H9 (cell line): ENCODE data around the gene GREB1L. TPM values are rescaled to one million over a fixed set of nuclear protein-coding genes. Genes with fewer than 3 reads are reported as not detected.

Source experiments
- DNase-seq: peaks from one replicate; pipeline ENCODE4 v3.0.0-alpha.2; 2017
- H2AFZ ChIP-seq: one replicate; pipeline ENCODE4 v1.6.1; 2013; ENCODE audit warnings: mild to moderate bottlenecking, low read length, control low read depth, moderate library complexity
- H2AK5ac ChIP-seq: 2 replicates; pipeline ENCODE4 v1.6.1; 2013; ENCODE audit warnings: low read length, control low read depth, mixed read lengths; ENCODE audit not compliant: insufficient read length
- H2BK120ac ChIP-seq: one replicate; pipeline ENCODE4 v1.6.1; 2013; ENCODE audit warnings: low read depth, mild to moderate bottlenecking, low read length, control low read depth, inconsistent platforms; ENCODE audit not compliant: poor library complexity, severe bottlenecking
- H2BK12ac ChIP-seq: 2 replicates; pipeline ENCODE4 v1.6.1; 2013; ENCODE audit warnings: low read length, control low read depth, mixed read lengths, low read depth; ENCODE audit not compliant: insufficient read length
- H2BK15ac ChIP-seq: 2 replicates; pipeline ENCODE4 v1.6.1; 2013; ENCODE audit warnings: low read depth, low read length, control low read depth
- H2BK20ac ChIP-seq: one replicate; pipeline ENCODE4 v1.6.1; 2013; ENCODE audit warnings: low read depth, mild to moderate bottlenecking, low read length, control low read depth, inconsistent platforms; ENCODE audit not compliant: poor library complexity, severe bottlenecking
- H2BK5ac ChIP-seq: 2 replicates; pipeline ENCODE4 v1.6.1; 2013; ENCODE audit warnings: low read length, control low read depth, mixed read lengths; ENCODE audit not compliant: insufficient read length
- H3K14ac ChIP-seq: 2 replicates; pipeline ENCODE4 v1.6.1; 2013; ENCODE audit warnings: low read length, control low read depth; ENCODE audit not compliant: insufficient read depth
- H3K18ac ChIP-seq: 2 replicates; pipeline ENCODE4 v1.6.1; 2013; ENCODE audit warnings: low read depth, mild to moderate bottlenecking, mixed read lengths, low read length, control low read depth; ENCODE audit not compliant: insufficient read length
- H3K23ac ChIP-seq: 2 replicates; pipeline ENCODE4 v1.6.1; 2013; ENCODE audit warnings: low read length, control low read depth, mixed read lengths, low read depth; ENCODE audit not compliant: insufficient read length
- H3K23me2 ChIP-seq: 2 replicates; pipeline ENCODE4 v1.6.1; 2013; ENCODE audit warnings: low read depth, mild to moderate bottlenecking, mixed read lengths, low read length, control low read depth; ENCODE audit not compliant: insufficient read length, poor library complexity, severe bottlenecking
- H3K27ac ChIP-seq: 2 replicates; pipeline ENCODE4 v1.5.1; 2013; ENCODE audit warnings: low read length, control low read depth, mixed read lengths, low read depth; ENCODE audit not compliant: insufficient read length
- H3K27me3 ChIP-seq: 2 replicates; pipeline ENCODE4 v1.6.1; 2013; ENCODE audit warnings: low read length, control low read depth, inconsistent platforms; ENCODE audit not compliant: insufficient read depth
- H3K4ac ChIP-seq: 2 replicates; pipeline ENCODE4 v1.6.1; 2013; ENCODE audit warnings: low read depth, mild to moderate bottlenecking, control low read depth, inconsistent platforms, low read length, moderate library complexity
- H3K4me1 ChIP-seq: 2 replicates; pipeline ENCODE4 v1.6.1; 2013; ENCODE audit warnings: low read length, control low read depth, inconsistent platforms; ENCODE audit not compliant: insufficient read depth
- H3K4me2 ChIP-seq: 2 replicates; pipeline ENCODE4 v1.6.1; 2013; ENCODE audit warnings: low read length, control low read depth, mixed read lengths; ENCODE audit not compliant: insufficient read length, insufficient read depth
- H3K56ac ChIP-seq: 2 replicates; pipeline ENCODE4 v1.6.1; 2013; ENCODE audit warnings: low read depth, mild to moderate bottlenecking, mixed read lengths, low read length, control low read depth; ENCODE audit not compliant: insufficient read length
- H3K79me1 ChIP-seq: 2 replicates; pipeline ENCODE4 v1.6.1; 2013; ENCODE audit warnings: low read depth, mild to moderate bottlenecking, moderate library complexity, low read length, control low read depth, inconsistent platforms; ENCODE audit not compliant: insufficient read depth, poor library complexity, severe bottlenecking
- H3K79me2 ChIP-seq: 2 replicates; pipeline ENCODE4 v1.6.1; 2013; ENCODE audit warnings: low read length, control low read depth, inconsistent platforms; ENCODE audit not compliant: insufficient read depth
- H3K9ac ChIP-seq: 2 replicates; pipeline ENCODE4 v1.6.1; 2013; ENCODE audit warnings: low read length, control low read depth, mixed read lengths; ENCODE audit not compliant: insufficient read length; ENCODE audit errors: extremely low read depth
- H3K9me3 ChIP-seq: one replicate; pipeline ENCODE4 v1.6.1; 2013; ENCODE audit warnings: low read depth, low read length, inconsistent platforms; ENCODE audit not compliant: control insufficient read depth
- H3T11ph ChIP-seq: one replicate; pipeline ENCODE4 v1.6.1; 2013; ENCODE audit warnings: mild to moderate bottlenecking, low read length, control low read depth, inconsistent platforms
- H4K20me1 ChIP-seq: one replicate; pipeline ENCODE4 v1.6.1; 2013; ENCODE audit not compliant: control insufficient read depth, insufficient read length, insufficient read depth
- H4K5ac ChIP-seq: 2 replicates; pipeline ENCODE4 v1.6.1; 2013; ENCODE audit warnings: low read depth, mild to moderate bottlenecking, mixed read lengths, low read length, control low read depth; ENCODE audit not compliant: insufficient read length
- H4K8ac ChIP-seq: replicated peaks from 2 replicates; pipeline ENCODE4 v1.6.1; 2013; ENCODE audit warnings: low read length, control low read depth, mixed read lengths, low read depth; ENCODE audit not compliant: insufficient read length
- H4K91ac ChIP-seq: 2 replicates; pipeline ENCODE4 v1.6.1; 2013; ENCODE audit warnings: low read depth, mild to moderate bottlenecking, moderate library complexity, mixed read lengths, low read length, control low read depth; ENCODE audit not compliant: insufficient read length
- H3K27ac Mint-ChIP-seq, 3 experiments: 2 replicates in 2 of 3; 3 replicates in 1 of 3; pipeline ENCODE4 v1.8.0; 2020 to 2021; ENCODE audit warnings: mixed read lengths in 3 of 3, mild to moderate bottlenecking in 1 of 3, moderate library complexity in 1 of 3
- H3K27me3 Mint-ChIP-seq: 2 replicates; pipeline ENCODE4 v1.8.0; 2021; ENCODE audit warnings: low read depth, mild to moderate bottlenecking, moderate library complexity, mixed read lengths
- H3K36me3 Mint-ChIP-seq, 3 experiments: 2 replicates in 2 of 3; 3 replicates in 1 of 3; pipeline ENCODE4 v1.8.0; 2020 to 2021; ENCODE audit warnings: low read depth in 3 of 3, mixed read lengths in 3 of 3; ENCODE audit not compliant: insufficient read depth in 1 of 3
- H3K4me1 Mint-ChIP-seq, 2 experiments: 2 replicates each; pipeline ENCODE4 v1.8.0; 2020; ENCODE audit warnings: mixed read lengths in 2 of 2
- H3K4me3 Mint-ChIP-seq, 2 experiments: 2 replicates in 1 of 2; 3 replicates in 1 of 2; pipeline ENCODE4 v1.8.0; 2020 to 2021; ENCODE audit warnings: mild to moderate bottlenecking in 2 of 2, mixed read lengths in 2 of 2, moderate library complexity in 1 of 2
- H3K9me3 Mint-ChIP-seq, 2 experiments: 2 replicates in 1 of 2; 3 replicates in 1 of 2; pipeline ENCODE4 v1.8.0; 2020; ENCODE audit warnings: mild to moderate bottlenecking in 2 of 2, mixed read lengths in 2 of 2, moderate library complexity in 1 of 2
- CTCF ChIP-seq: fragments of 200-600 bp; sonication (generic); conservative IDR thresholded peaks from 3 replicates; pipeline ENCODE4 v1.8.0; 2021; ENCODE audit warnings: antibody characterized with exemption, mild to moderate bottlenecking
- WGBS: extraction: QIAGEN DNeasy Blood & Tissue Kit; methylation state at CpG from one replicate; pipeline ENCODE4 v1.1.7; 2013; ENCODE audit warnings: missing lambda C conversion rate, low lambda C conversion rate, mixed read lengths; ENCODE audit not compliant: insufficient read length; ENCODE audit errors: extremely low coverage; 5-methylcytosine and 5-hydroxymethylcytosine counted together
- total RNA-seq: library from RNA; stranded (reverse); gene quantifications from 2 replicates; pipeline ENCODE4 v1.2.1, GENCODE V29; 2021

GREB1L gene
- total RNA-seq, 1 experiment from 2014 or later, result 2.7 TPM

- H3K9ac ChIP-seq, result no peak overlapping the region
- 0 out of 7 replicates have a peak overlapping the region, but pooled peaks of 1 of the 3 experiments have one; percentile 22 for H3K27ac Mint-ChIP-seq
- no peaks in the 10 kb centered on the region for H3K79me1 ChIP-seq
- H4K8ac ChIP-seq, result no peak overlapping the region
- DNase-seq, result no peak
- H2BK20ac ChIP-seq, result no peak overlapping the region
- no peaks in the 10 kb centered on the region for H3K79me2 ChIP-seq
- no peak overlapping the region for H2AFZ ChIP-seq
- H4K91ac ChIP-seq, result no peak overlapping the region
- H3K56ac ChIP-seq, result no peak overlapping the region
- H3K4ac ChIP-seq, result no peak overlapping the region
- H3K4me3 Mint-ChIP-seq, result no peak overlapping the region
- peaks cover 78% of the 10 kb centered on the region for H3K27me3 Mint-ChIP-seq
- H3K27ac ChIP-seq, result no peak overlapping the region
- no CpG with 5 or more reads among the region's 1 CpG for WGBS
- no peaks in the 10 kb centered on the region for H3K23me2 ChIP-seq
- no peak overlapping the region for H2AK5ac ChIP-seq
- no peaks in the 10 kb centered on the region for H3K9me3 ChIP-seq
- H3K18ac ChIP-seq, result no peak overlapping the region
- H2BK12ac ChIP-seq, result no peak overlapping the region
- no peak overlapping the region for H2BK15ac ChIP-seq
- H2BK120ac ChIP-seq, result no peak overlapping the region
- no peak overlapping the region for H2BK5ac ChIP-seq
- no peak overlapping the region for H3K23ac ChIP-seq
- H3K4me1 ChIP-seq, result no peaks in the 10 kb centered on the region
- H3K4me1 Mint-ChIP-seq, result no peaks in the 10 kb centered on the region
- no peak overlapping the region for H4K5ac ChIP-seq
- H4K20me1 ChIP-seq, result no peaks in the 10 kb centered on the region
- no peak overlapping the region for H3T11ph ChIP-seq
- no peaks in the 10 kb centered on the region for H3K9me3 Mint-ChIP-seq
- no peak for TF ChIP-seq CTCF
- no peak overlapping the region for H3K4me2 ChIP-seq
- no peaks in the 10 kb centered on the region; a peak in 1 of 7 replicates for H3K36me3 Mint-ChIP-seq
- H3K14ac ChIP-seq, result no peak overlapping the region
- H3K27me3 ChIP-seq, result peaks cover 13% of the 10 kb centered on the region; the same call in 1 of the 2 replicates
Measured at GRCh38 chr18:21402272-21402671, 160.2 kb downstream of the GREB1L start.
